HG02678 (cell line): ENCODE data around the gene SNX10.

Source experiments
- ATAC-seq: cut with Tn5 transposase; IDR thresholded peaks from one replicate; pipeline ENCODE4 v1.9.1; 2021; ENCODE audit warnings: mild to moderate bottlenecking, moderate library complexity; ENCODE audit not compliant: unreplicated experiment

Gene SNX10

GRCh38 chr7:26398756-26399509, 107.3 kb downstream of the SNX10 start:
- peak; percentile 87 for ATAC-seq

- no peak for ATAC-seq
These were observed 108.1 kb downstream of the SNX10 start for GRCh38 chr7:26399736-26400135.

GRCh38 chr7:26403640-26404039, 112.0 kb downstream of the SNX10 start:
- ATAC-seq: no peak

GRCh38 chr7:26404189-26404996, 112.7 kb downstream of the SNX10 start:
- ATAC-seq: no peak

- no peak for ATAC-seq
These were observed 114.8 kb downstream of the SNX10 start for GRCh38 chr7:26406433-26406832.

GRCh38 chr7:26409661-26410547, 118.2 kb downstream of the SNX10 start:
- no peak for ATAC-seq

- no peak for ATAC-seq
These were observed 121.5 kb downstream of the SNX10 start for GRCh38 chr7:26413007-26413691.

GRCh38 chr7:26416004-26416403, 124.3 kb downstream of the SNX10 start:
- no peak for ATAC-seq

GRCh38 chr7:26417911-26418413, 126.3 kb downstream of the SNX10 start:
- ATAC-seq: no peak

- ATAC-seq: no peak
These were observed 127.5 kb downstream of the SNX10 start for GRCh38 chr7:26419198-26419597.

- no peak for ATAC-seq
These were observed 128.9 kb downstream of the SNX10 start for GRCh38 chr7:26420422-26421019.

GRCh38 chr7:26422761-26423160, 131.1 kb downstream of the SNX10 start:
- no peak for ATAC-seq

- ATAC-seq: no peak
These were observed 131.8 kb downstream of the SNX10 start for GRCh38 chr7:26423436-26423835.
